B cell (primary cell): ENCODE measurements around the gene RFT1.

Source experiments
- CTCF ChIP-seq: fragments of 200-600 bp; IDR thresholded peaks from one replicate; pipeline ENCODE4 v1.8.0; 2022; ENCODE audit warnings: antibody characterized with exemption, mild to moderate bottlenecking
- EZH2 ChIP-seq: IDR thresholded peaks from 2 replicates; pipeline ENCODE4 v1.6.1; 2012; ENCODE audit warnings: borderline replicate concordance, low read depth, mild to moderate bottlenecking, moderate library complexity, low read length; ENCODE audit not compliant: insufficient read depth, poor library complexity, severe bottlenecking

- TF ChIP-seq EZH2 (no peak), CTCF (no peak)
These were observed 29.3 kb downstream of the RFT1 start for GRCh38 chr3:53100818-53101466.
